K562 (cell line): ENCODE data around the gene VMP1. TPM values are rescaled to one million over a fixed set of nuclear protein-coding genes. Genes with fewer than 3 reads are reported as not detected.

Experiments
- CC2D1A ChIP-seq: fragments of 450-650 bp; IDR thresholded peaks from 2 replicates; pipeline ENCODE4 v1.6.1; 2017; ENCODE audit warnings: mild to moderate bottlenecking
- GABPB2 ChIP-seq: fragments of 250-450 bp; sonication (Bioruptor Pico); conservative IDR thresholded peaks from 2 replicates; pipeline ENCODE4 v1.5.1; 2021; ENCODE audit warnings: mild to moderate bottlenecking
- NCOR1 ChIP-seq: fragments of 450-650 bp; IDR thresholded peaks from 2 replicates; pipeline ENCODE4 v1.6.1; 2016; ENCODE audit warnings: mild to moderate bottlenecking, moderate library complexity
- SIX5 ChIP-seq, 2 experiments: IDR thresholded peaks; 2 replicates each; pipeline ENCODE4 v1.6.1; 2011; ENCODE audit warnings: low read length in 2 of 2, borderline replicate concordance in 1 of 2, low read depth in 1 of 2, mild to moderate bottlenecking in 1 of 2, moderate library complexity in 1 of 2; ENCODE audit not compliant: insufficient read depth in 1 of 2
- USF2 ChIP-seq: sonication (generic); formaldehyde crosslinking; IDR thresholded peaks from 2 replicates; pipeline ENCODE4 v1.5.0; 2020; ENCODE audit warnings: missing genetic modification reagents
- ZBTB11 ChIP-seq, 3 experiments: fragments of 200-800 bp in 1 of 3; fragments of 250-450 bp in 1 of 3; fragments of 450-650 bp in 1 of 3; sonication (Bioruptor Pico) in 1 of 3; sonication (Bioruptor generic) in 1 of 3; formaldehyde crosslinking in 1 of 3; IDR thresholded peaks; 2 replicates each; pipeline versions ENCODE4 v1.6.1 to v1.8.0; 2016 to 2022; ENCODE audit warnings: mild to moderate bottlenecking in 2 of 3, missing genetic modification characterization in 2 of 3, missing compliant biosample characterization in 1 of 3, moderate library complexity in 1 of 3
- ZEB2 ChIP-seq: fragments of 450-650 bp; IDR thresholded peaks from 2 replicates; pipeline ENCODE4 v1.6.1; 2016
- ZKSCAN8 ChIP-seq: fragments of 200-800 bp; sonication (Bioruptor generic); IDR thresholded peaks from 2 replicates; pipeline ENCODE4 v1.6.1; 2016; ENCODE audit warnings: missing genetic modification characterization, missing compliant biosample characterization
- ZNF263 ChIP-seq: sonication (generic); formaldehyde crosslinking; IDR thresholded peaks from 2 replicates; pipeline ENCODE4 v1.8.0; 2022; ENCODE audit warnings: mild to moderate bottlenecking, missing genetic modification reagents, borderline replicate concordance
- ZNF3 ChIP-seq: fragments of 250-450 bp; sonication (Bioruptor Pico); IDR thresholded peaks from 2 replicates; pipeline ENCODE4 v1.5.0; 2021; ENCODE audit warnings: mild to moderate bottlenecking, moderate library complexity
- ZNF324 ChIP-seq: fragments of 250-450 bp; sonication (Bioruptor Pico); IDR thresholded peaks from 2 replicates; pipeline ENCODE4 v1.4.0; 2020; ENCODE audit warnings: mild to moderate bottlenecking
- polyA plus RNA-seq, 8 experiments: library from polyadenylated mRNA; depleted of rRNA in 4 of 8; stranded (reverse) in 5 of 8; unstranded in 3 of 8; fragments of >200 nt; fragmentation: Nextera tagmentation in 2 of 8; fragmentation: Illumina TruSeq in 1 of 8; extraction: Ambion mirVana in 2 of 8; extraction: Trizol in 1 of 8; gene quantifications; 2 replicates each; pipeline versions ENCODE4 v1.2.1 to v1.2.3, GENCODE V29; 2011 to 2014; ENCODE audit warnings: inconsistent platforms in 1 of 8, missing spikeins in 1 of 8
- total RNA-seq, 7 experiments: library from RNA; depleted of rRNA in 6 of 7; stranded (reverse); fragments of >200 nt in 6 of 7; fragmentation: Illumina TruSeq in 2 of 7; extraction: Trizol in 2 of 7; gene quantifications; 2 replicates each; pipeline versions ENCODE4 v1.2.1 to v1.2.3, GENCODE V29; 2011 to 2021; ENCODE audit warnings: low replicate concordance in 1 of 7
- TF ChIP-seq, protein P1 (sequence below): sonication (generic); formaldehyde crosslinking; IDR thresholded peaks from 2 replicates; pipeline ENCODE4 v1.4.0; 2020; ENCODE audit warnings: mild to moderate bottlenecking, missing genetic modification reagents

Gene VMP1
- total and polyA plus RNA-seq, 9 of the 15 experiments (the other 6 are each of a cell fraction or from before 2014, with no cell fraction given) = 123 to 304 (median 151) TPM

GRCh38 chr17:59839651-59840328 lies 132.3 kb downstream of the VMP1 start (continued):
- TF ChIP-seq, protein P1, sequence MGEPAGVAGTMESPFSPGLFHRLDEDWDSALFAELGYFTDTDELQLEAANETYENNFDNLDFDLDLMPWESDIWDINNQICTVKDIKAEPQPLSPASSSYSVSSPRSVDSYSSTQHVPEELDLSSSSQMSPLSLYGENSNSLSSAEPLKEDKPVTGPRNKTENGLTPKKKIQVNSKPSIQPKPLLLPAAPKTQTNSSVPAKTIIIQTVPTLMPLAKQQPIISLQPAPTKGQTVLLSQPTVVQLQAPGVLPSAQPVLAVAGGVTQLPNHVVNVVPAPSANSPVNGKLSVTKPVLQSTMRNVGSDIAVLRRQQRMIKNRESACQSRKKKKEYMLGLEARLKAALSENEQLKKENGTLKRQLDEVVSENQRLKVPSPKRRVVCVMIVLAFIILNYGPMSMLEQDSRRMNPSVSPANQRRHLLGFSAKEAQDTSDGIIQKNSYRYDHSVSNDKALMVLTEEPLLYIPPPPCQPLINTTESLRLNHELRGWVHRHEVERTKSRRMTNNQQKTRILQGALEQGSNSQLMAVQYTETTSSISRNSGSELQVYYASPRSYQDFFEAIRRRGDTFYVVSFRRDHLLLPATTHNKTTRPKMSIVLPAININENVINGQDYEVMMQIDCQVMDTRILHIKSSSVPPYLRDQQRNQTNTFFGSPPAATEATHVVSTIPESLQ (CRISPR knock-in tag) = no peak
- TF ChIP-seq ZBTB11 (CRISPR knock-in tag; IDR thresholded peaks at IDR 0.05) = peak in 1 of 3 experiments; percentile 52; a peak in 1 of 6 replicates
- TF ChIP-seq ZNF324 (CRISPR knock-in tag) = no peak
- TF ChIP-seq ZNF3 (CRISPR knock-in tag) = no peak
- no peak for TF ChIP-seq USF2 (CRISPR knock-in tag)
- TF ChIP-seq NCOR1 = no peak
- no peak for TF ChIP-seq CC2D1A
- no peak for TF ChIP-seq ZNF263 (CRISPR knock-in tag)
- no peak for TF ChIP-seq SIX5 (IDR thresholded peaks at IDR 0.05; ENCODE audit: borderline replicate concordance in 1 of 2, insufficient read depth in 1 of 2, low read depth in 1 of 2, low read length in 2 of 2)
- no peak for TF ChIP-seq ZEB2
- TF ChIP-seq GABPB2 (CRISPR knock-in tag) = no peak
- no peak for TF ChIP-seq ZKSCAN8 (CRISPR knock-in tag)
- TF ChIP-seq, all 486 proteins: peak for 37
